Measurements from ENCODE around the gene KLK14.

The KLK14 gene, protein sequence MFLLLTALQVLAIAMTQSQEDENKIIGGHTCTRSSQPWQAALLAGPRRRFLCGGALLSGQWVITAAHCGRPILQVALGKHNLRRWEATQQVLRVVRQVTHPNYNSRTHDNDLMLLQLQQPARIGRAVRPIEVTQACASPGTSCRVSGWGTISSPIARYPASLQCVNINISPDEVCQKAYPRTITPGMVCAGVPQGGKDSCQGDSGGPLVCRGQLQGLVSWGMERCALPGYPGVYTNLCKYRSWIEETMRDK

DNA sequence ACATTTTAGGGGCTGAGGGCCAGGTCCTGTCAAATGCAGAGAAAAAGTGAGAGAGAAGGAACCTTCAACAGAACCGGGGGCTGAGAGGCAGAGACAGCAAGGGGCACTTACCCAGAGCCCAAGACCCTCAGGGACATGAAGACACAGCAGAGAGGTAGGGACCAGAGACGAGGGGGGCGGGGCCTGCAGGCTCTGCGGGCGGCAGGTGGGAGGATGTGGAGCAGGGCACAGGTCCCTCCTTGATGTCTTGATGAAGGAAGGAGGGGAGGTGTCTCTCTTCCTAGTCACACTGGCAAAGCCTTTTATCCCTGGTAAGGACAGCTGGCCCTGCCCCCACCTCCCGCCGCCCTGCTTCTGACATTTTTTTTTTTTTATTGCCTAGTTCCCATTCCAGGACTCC lies at the start of gene KLK14:
TSS of gene KLK14 (minus strand) at position 277 of the 400 bp plus-strand sequence. CDS start at position 4, 273 bp downstream.
- DNase-seq = no peak

DNA sequence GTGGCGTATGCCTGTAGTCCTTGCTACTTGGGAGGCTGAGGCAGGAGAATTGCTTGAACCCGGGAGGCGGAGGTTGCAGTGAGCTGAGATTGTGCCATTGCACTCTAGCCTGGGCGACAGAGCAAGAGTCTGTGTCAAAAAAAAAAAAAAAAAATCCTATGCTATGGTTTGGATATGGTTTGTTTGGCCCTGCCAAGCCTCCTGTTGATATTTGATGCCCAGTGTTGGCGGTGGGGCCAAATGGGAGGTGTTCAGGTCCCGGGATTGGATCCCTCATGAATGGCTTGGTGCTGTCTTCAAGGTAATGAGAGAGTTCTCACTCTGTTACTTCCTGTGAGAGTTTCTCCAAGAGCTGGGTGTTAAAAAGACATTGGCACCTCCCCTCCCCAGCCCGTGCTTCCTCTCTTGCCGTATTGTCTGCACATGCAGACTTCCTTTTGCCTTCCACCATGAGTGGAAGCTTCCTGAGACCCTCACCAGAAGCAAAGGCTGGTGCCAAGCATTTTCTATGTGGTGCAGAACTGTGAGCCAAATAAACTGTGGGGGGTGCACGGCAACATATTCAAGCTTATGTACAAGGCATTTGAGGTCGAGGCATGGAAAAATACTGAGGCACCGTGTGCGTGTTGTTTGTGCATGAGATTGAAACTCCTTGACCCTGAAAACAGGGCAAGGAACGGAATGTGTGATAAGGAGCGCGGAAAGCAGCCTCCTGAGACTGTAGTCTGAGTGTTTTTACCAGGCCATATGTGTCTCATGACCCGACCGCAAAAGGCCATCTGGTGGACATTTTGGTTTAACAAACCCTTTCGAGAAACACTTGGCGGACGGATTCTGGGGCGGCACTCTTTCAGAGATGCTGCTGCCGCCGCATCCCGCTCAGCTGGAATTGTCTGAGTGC lies 49.3 kb upstream of the KLK14 start:
- no peak for DNase-seq

DNA sequence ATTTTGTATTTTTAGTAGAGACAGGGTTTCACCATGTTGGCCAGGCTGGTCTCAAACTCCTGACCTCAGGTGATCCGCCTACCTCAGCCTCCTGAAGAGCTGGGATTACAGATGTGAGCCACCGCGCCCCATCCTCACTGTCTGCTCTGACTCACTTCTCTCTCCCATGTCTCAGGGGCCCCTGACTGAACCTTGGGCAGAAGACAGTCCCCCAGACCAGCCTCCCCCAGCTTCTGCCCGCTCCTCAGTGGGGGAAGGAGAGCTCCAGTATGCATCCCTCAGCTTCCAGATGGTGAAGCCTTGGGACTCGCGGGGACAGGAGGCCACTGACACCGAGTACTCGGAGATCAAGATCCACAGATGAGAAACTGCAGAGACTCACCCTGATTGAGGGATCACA lies 47.0 kb upstream of the KLK14 start:
- no peak for DNase-seq

DNA sequence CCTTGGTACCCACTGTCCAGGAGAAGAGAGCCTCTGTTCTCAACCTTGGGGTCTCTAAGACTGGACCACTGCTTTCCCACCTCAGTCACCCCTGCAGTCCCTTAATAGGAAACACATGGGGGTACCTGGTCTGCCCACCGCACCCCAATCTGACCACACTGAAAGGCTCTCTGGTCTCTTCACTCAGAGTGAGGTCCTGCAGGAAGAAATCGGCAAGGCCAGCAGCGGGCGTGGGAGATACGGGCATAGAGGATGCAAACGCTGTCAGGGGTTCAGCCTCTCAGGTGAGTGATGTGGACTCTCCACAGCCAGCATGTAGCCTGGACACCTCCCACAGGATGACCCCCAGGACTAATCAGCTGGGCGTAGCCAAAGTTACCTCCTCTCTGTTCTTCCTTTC lies 45.5 kb upstream of the KLK14 start:
- DNase-seq = no peak

GRCh38 chr19:51127755-51128154 lies 45.1 kb upstream of the KLK14 start:
- no peak for DNase-seq

DNA sequence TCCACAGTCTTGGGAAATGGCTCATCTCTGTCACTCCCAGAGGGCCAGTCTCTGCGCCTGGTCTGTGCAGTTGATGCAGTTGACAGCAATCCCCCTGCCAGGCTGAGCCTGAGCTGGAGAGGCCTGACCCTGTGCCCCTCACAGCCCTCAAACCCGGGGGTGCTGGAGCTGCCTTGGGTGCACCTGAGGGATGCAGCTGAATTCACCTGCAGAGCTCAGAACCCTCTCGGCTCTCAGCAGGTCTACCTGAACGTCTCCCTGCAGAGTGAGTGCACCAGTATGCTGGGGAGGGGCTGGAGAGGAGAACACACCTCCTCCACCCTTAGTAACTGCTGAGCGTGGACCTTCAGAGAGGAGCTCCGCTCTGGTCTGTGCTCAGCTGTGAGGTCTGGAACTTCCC lies 44.3 kb upstream of the KLK14 start:
- DNase-seq = no peak

DNA sequence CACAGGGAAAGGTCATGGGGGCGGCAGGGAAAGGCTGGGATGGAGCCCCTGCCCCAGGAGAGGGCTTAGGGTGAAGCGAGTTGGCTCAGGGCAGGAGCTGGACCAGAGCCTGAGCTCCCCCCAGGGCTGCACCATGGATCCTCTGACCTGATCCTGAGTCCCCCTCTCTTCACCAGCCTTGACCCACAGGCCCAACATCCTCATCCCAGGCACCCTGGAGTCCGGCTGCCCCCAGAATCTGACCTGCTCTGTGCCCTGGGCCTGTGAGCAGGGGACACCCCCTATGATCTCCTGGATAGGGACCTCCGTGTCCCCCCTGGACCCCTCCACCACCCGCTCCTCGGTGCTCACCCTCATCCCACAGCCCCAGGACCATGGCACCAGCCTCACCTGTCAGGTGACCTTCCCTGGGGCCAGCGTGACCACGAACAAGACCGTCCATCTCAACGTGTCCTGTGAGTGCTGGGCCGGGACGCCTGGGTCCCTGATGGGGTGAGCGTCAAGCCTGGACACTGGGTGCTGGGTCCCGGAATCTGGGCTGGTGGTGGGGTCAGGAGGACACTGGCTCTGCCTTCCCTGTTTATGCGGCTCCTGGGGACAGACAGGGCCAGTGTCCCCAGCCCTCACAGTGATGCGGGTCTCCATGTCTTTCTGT lies 42.9 kb upstream of the KLK14 start:
- no peak for DNase-seq

DNA sequence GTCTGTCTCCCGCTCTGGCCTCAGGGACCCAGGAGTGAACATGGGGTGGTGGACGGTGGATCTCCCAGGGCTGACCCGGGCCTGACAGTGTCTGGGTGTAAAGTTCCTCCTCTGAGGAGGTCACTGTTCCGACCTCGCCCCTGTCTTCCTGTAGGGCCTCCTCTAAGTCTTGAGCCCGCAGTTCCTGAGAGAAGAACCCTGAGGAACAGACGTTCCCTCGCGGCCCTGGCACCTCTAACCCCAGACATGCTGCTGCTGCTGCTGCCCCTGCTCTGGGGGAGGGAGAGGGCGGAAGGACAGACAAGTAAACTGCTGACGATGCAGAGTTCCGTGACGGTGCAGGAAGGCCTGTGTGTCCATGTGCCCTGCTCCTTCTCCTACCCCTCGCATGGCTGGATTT lies 42.0 kb upstream of the KLK14 start, which contains the start of gene SIGLEC9:
TSS of gene SIGLEC9 (plus strand) at position 178 of the 400 bp plus-strand sequence. CDS start at position 247, 69 bp downstream.
- no peak for DNase-seq

DNA sequence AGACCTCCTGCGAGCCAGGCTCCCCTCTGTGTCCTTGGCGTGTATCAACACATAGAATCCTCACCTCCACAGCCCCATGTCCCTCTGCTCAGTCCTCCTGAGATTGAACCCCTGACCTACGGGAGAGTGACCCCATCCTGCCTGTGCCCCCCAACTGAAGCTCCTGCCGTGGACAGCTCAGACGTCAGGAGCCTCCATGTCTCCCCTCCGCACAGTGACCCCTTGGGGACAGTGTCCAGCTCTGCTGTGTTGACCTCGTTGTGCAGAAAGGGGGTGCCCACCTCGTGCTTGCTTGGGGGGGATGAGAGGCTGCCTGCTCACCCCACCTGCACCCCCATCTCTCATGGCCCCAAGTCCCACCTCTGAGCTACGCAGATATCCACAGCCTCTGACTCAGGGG lies 41.5 kb upstream of the KLK14 start:
- DNase-seq = no peak

GRCh38 chr19:51123802-51124201 lies 41.1 kb upstream of the KLK14 start:
- DNase-seq = no peak

- DNase-seq = no peak
Observed at GRCh38 chr19:51123381-51123800, 40.7 kb upstream of the KLK14 start.

DNA sequence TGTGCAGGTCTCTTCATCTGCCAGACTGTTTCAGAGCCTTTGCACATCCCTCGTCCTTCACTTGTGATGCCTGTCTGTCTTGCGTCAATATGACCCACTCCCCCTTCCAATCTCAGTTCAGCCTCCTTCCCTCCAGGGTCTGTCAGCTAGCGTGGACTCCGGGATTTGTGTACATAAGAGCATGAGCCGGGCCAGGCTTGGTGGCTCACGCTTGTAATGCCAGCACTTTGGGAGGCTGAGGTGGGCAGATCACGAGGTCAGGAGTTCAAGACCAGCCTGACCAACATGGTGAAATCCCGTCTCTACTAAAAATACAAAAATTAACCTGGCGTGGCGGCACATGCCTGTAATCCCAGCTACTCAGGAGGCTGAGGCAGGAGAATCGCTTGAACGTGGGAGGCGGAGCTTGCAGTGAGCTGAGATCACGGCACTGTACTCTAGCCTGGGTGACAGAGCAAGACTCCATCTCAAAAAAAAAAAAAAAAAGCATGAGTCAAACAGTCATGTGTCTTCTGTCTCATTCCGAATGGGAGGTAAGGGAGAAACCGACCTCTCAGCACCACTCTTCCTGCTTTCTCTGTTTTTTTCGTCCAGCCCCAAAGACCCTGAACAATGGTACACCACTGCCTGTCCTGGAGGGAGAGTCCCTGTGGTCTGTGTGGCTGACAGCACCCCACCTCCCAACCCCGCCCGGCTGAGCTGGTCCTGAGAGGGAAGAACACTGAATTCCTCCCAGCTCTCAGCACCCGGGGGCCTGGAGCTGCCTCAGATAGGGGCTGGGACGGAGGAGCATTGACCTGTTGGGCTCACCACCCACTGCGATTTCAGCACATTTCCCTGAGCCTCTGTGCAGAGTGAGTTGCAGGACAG lies 39.7 kb upstream of the KLK14 start:
- no peak for DNase-seq

DNA sequence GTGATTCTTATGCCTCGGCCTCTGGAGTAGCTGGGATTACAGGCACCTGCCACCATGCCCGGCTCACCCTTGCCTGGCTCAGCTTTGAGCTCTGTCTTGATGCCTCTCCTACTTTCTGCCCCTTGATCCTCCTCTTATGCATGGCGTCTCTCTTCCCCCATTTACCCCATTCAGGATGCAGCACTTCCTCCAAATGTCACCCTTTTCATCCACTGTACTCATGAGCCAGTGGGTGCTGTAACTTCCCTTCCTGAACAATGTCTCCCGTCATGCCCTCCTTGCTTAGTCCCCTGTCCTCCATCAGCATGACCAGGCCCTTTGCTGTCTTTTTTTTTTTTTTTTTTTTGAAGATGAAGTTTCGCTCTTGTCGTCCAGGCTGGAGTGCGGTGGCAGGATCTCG lies 38.6 kb upstream of the KLK14 start:
- DNase-seq = no peak

DNA sequence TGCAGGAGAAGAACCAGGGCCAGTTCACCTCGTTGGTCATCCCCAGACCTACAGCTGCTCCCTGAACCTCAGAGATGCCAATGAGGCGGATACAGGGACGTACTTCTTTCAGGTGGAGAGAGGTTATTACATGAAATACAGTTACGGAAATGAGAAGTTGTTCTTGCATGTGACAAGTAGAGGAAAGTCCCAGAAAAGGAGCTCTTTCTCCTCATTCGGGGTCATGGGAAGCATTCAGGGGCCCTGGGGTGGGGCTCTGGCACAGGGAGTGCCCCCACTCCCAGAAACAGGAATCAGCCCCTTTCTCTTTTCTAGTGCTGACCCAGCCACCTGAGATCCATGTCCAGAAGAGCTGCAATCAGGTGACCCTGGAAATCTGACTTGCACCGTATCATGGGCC lies 37.5 kb upstream of the KLK14 start:
- no peak for DNase-seq

GRCh38 chr19:51119611-51120010 lies 36.9 kb upstream of the KLK14 start:
- DNase-seq = no peak

- no peak for DNase-seq
Observed at GRCh38 chr19:51119101-51119500, 36.4 kb upstream of the KLK14 start.

- no peak for DNase-seq
Observed at GRCh38 chr19:51116736-51117286, 34.1 kb upstream of the KLK14 start.

DNA sequence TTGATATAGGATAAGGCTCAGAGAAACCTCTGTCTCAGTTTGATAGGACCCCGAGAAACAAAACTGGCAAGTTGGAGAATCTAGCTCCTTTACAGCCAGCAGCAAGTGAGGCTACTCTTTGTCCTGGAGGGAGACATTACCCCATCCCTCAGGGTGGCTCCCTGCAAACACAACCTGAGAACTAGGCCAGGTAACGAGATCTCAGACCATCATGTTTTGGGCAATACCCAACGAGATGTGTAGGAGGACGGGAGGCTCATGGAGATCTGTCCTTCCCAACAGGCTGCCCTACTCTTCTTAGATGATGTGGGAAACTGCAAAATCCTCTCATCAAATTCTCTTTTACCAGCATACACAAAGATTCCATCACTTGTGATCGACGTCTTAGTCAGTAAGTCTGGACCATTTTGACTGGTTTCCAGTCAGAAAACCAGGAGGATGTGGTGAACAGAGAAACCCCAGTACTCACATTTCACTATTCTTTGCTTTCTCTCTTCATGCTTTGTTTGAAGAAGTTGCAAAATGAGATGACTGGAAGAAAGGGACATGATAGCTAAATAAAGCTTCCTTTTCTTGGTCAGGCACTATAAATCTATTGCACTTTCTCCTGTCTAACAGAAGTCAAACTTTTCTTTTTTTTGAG lies 31.5 kb upstream of the KLK14 start:
- no peak for DNase-seq

DNA sequence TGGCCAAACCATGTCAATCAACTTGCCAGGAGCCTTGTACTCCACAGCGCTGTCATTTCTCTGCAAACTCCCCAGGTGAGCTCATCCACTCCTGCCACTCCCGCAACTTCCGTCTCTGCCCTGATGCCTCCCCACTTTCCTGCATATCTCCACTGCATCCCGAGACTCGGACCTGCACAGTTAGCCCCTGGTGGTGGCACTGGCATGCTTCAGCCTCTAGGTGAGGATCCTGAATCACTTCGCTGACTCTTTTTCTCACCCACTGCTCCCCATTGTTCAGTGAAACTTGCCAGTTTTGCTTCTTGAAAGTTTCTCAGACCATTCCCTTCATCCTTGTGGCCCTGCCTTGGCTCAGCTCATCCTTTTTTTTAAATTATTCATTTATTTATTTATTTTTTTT lies 28.9 kb upstream of the KLK14 start:
- DNase-seq = no peak

- no peak for DNase-seq
Observed at GRCh38 chr19:51110666-51110971, 27.9 kb upstream of the KLK14 start.

DNA sequence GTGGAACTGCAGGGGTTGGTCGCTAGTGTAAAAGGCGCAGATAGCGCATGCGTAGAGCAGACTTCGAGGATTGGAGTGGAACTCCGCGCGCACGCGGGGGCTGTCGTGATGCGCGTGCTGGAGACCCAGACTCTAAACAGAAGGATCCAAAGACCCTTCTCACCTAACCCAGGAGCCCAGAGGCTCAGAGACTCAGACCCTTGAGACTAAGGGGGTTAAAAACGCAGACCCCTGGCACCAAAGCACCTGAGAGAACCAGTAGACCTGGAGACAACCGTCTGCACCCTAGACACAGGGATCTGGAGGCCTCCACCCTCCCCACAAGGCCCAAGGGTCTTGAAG lies 26.1 kb upstream of the KLK14 start:
- no peak for DNase-seq

Data from NCI-H1436 treated with DMSO at 0.1 percent for 48 hours (cell line).